NT2/D1 (cell line): ENCODE measurements around the gene CAVIN2.

Experiments used
- DNase-seq: peaks from one replicate; pipeline ENCODE4 v3.0.0-alpha.2; 2011; ENCODE audit warnings: low read depth, low spot score
- H3K27me3 ChIP-seq: 2 replicates; pipeline ENCODE4 v1.6.0; 2011; ENCODE audit warnings: mild to moderate bottlenecking; ENCODE audit not compliant: insufficient read length, insufficient read depth
- H3K36me3 ChIP-seq: 2 replicates; pipeline ENCODE4 v1.6.1; 2011; ENCODE audit warnings: mild to moderate bottlenecking, low read length, mixed read lengths; ENCODE audit not compliant: insufficient read depth, insufficient read length
- H3K4me1 ChIP-seq: 2 replicates; pipeline ENCODE4 v1.5.1; 2011; ENCODE audit not compliant: insufficient read depth, insufficient read length
- H3K4me3 ChIP-seq: 2 replicates; pipeline ENCODE4 v1.5.1; 2011; ENCODE audit warnings: low read depth; ENCODE audit not compliant: insufficient read length
- H3K9ac ChIP-seq: 2 replicates; pipeline ENCODE4 v1.6.0; 2011; ENCODE audit warnings: low read depth; ENCODE audit not compliant: insufficient read length
- H3K9me3 ChIP-seq: 2 replicates; pipeline ENCODE4 v1.5.1; 2011; ENCODE audit warnings: mild to moderate bottlenecking, low read length; ENCODE audit not compliant: insufficient read depth
- SUZ12 ChIP-seq: IDR thresholded peaks from 2 replicates; pipeline ENCODE4 v1.6.1; 2011; ENCODE audit not compliant: insufficient read length, insufficient read depth; ENCODE audit errors: extremely low read depth
- YY1 ChIP-seq: IDR thresholded peaks from 2 replicates; pipeline ENCODE4 v1.6.1; 2011; ENCODE audit not compliant: insufficient read length, insufficient read depth
- ZNF274 ChIP-seq: IDR thresholded peaks from 2 replicates; pipeline ENCODE4 v1.6.1; 2011; ENCODE audit warnings: mild to moderate bottlenecking, low read depth, low read length

The CAVIN2 gene

DNA sequence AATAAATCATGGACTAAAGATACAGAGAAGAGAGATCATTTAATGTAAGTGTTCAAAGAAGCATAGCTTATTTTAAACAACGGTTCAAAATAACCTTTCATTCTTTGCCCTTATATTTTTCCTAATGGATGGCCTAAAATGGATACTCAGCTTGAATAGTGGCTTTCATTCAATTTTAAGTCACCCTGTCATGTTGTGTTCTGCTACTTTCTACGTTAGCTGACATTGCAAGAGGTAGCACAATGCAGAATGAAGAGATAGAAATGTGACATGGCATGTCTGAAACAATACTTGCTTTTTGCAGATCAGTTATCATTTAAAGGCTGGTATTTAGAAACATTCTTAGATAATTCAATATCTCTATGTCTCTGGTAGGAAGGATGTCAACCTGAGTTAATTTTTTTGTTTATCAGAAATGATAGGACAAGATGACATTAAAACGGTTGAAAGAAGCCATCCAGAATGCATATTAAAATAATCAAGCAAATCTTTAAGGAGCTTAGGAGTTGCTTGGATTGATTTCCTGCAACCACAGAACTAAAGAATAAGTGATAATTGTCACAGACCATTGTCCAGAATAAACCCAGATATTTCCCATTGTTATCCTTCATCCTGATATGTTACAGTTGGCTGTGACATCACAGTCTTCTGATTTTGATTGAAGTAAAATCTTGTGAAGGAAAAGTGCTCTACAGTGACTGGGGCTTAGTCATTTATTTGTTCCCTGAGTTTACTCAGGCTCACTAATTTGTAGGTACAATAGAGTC is 41.7 kb upstream of the CAVIN2 start:
- no peaks in the 10 kb centered on the region for H3K36me3 ChIP-seq
- TF ChIP-seq YY1: no peak
- TF ChIP-seq ZNF274: no peak
- no peak for TF ChIP-seq SUZ12
- no peak overlapping the region for H3K9ac ChIP-seq
- no peak overlapping the region for H3K4me3 ChIP-seq
- no peaks in the 10 kb centered on the region for H3K4me1 ChIP-seq
- DNase-seq: no peak
- H3K9me3 ChIP-seq: 0 out of 2 replicates have a peak, but pooled peaks cover 8% of the 10 kb centered on the region
- H3K27me3 ChIP-seq: no peaks in the 10 kb centered on the region

DNA sequence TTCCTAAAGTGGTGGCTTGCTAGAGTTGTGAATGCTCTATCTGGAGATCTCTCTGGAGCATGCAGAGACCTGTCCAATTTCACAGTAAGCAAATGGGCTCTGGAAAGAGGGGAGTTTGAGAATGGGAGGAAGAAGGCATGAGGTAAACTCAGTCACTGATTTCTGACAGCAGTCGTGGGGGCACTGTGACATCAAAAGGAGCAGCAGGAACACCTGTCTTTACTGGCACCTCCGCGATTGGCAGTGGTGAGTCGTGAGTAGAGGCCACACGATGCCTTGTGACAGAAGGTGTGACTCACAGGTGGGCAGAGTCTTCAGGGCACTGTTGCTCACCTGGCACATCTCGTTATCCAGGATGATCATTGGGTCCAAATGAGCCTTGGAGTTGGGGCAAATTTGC is 38.8 kb upstream of the CAVIN2 start:
- no peak for DNase-seq
- H3K4me1 ChIP-seq: no peaks in the 10 kb centered on the region
- no peaks in the 10 kb centered on the region for H3K36me3 ChIP-seq

DNA sequence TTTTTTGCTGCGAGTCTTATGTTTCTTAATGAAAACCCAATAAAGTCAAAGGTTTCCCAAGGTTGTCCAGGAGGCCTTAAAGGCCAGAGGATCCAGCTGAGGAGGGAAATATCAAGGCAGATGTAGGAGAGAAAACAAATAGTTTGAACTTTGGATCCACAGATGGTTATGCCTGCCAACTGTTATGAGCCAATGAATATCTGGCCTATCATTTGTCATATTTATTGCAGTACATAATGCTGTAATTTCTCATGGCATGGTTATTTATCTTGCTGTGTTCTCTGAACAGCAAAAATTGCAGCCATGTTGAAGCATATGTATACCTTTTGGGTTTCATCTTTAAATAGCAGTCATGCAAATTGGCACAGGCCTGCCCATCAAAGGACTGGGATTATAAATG is 38.2 kb upstream of the CAVIN2 start:
- DNase-seq: no peak
- Histone ChIP-seq H3K4me1 (no peaks in the 10 kb centered on the region), H3K9ac (no peak overlapping the region), H3K27me3 (no peaks in the 10 kb centered on the region), H3K4me3 (no peak overlapping the region), H3K36me3 (no peaks in the 10 kb centered on the region), H3K9me3 (no peaks in the 10 kb centered on the region)
- TF ChIP-seq ZNF274: no peak
- TF ChIP-seq YY1: no peak
- no peak for TF ChIP-seq SUZ12

More for the DNA sequence above, 38.8 kb upstream of the CAVIN2 start:
- H3K9ac ChIP-seq: no peak overlapping the region
- no peaks in the 10 kb centered on the region for H3K27me3 ChIP-seq
- no peak for TF ChIP-seq SUZ12
- TF ChIP-seq ZNF274: no peak
- TF ChIP-seq YY1: no peak
- H3K9me3 ChIP-seq: no peaks in the 10 kb centered on the region
- no peak overlapping the region for H3K4me3 ChIP-seq

DNA sequence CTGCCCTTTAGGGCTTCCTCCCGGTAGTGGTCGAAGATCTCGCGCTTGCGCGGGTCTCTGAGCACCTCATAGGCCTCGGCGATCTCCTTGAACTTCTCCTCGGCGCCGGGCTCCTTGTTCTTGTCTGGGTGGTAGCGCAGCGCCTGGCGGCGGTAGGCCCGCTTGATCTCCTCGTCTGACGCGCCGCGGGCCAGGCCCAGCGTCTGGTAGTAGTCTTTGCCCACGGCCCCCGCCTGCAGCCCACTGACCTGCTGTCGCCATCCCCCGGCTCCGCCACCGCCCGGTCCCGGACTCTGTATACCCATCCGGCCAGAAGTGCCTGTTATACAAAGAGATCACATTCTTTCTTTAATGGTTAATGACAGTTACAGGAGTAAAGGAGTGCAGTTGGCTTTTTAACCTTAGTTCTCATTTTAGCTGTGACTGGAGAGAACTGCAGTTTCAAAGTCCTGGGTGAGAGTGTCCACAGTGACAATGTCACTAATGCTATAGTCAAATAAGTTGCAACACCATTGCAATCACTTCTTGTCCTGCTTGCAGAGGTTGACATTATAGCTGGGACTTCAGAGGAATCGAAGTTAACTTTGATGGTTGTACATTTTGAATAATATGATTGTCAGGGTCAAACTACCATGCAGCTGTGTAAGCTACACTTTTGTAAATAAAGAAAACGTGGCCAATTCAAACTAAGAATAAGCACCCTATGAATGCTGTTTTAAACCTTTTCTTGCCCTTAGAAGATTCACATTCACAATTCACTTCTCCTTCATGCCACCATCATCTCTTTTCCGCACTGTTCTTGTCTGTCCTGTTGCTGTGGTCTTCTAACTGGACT is 35.3 kb upstream of the CAVIN2 start:
- H3K9ac ChIP-seq: no peak overlapping the region
- H3K36me3 ChIP-seq: no peaks in the 10 kb centered on the region
- H3K27me3 ChIP-seq: no peaks in the 10 kb centered on the region
- no peaks in the 10 kb centered on the region for H3K9me3 ChIP-seq
- TF ChIP-seq ZNF274 (no peak), YY1 (no peak), SUZ12 (no peak)
- DNase-seq: no peak
- H3K4me3 ChIP-seq: no peak overlapping the region
- no peaks in the 10 kb centered on the region for H3K4me1 ChIP-seq

DNA sequence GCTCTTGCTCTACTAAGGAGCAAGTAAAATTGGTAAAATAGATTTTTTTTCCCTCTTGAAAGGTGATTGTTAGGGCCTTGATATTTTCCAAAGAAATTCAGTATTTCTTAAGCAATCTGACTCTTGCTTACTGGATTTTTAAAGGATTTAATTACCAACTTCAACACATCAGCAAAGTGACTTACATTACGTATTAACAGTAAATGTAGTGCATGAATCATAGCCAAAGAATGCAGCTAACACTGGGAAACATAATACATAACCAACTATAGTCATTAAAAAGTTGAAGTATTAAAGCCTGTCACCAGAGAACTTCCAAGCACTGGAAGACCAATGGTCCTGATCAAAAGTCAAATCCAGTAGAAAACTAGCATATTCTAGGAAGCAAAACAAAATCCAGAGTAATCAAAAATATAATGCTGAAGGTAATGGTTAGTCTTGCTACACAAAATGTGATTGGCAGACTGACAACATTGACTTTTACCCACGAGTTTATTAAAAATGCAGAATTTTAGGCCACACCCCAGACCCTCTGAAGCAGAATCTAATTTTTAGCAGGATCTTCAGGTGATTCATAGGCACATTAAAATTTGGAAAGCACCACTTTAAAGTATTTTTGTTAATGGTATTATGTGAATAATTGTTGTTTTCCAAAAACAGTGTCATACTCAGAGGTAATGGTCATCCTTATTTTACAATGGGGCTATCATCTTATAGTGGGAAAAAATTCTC is 31.8 kb upstream of the CAVIN2 start:
- Histone ChIP-seq H3K36me3 (no peaks in the 10 kb centered on the region), H3K27me3 (no peaks in the 10 kb centered on the region), H3K9ac (no peak overlapping the region), H3K9me3 (no peaks in the 10 kb centered on the region), H3K4me1 (no peaks in the 10 kb centered on the region), H3K4me3 (no peak overlapping the region)
- DNase-seq: no peak
- TF ChIP-seq SUZ12: no peak
- no peak for TF ChIP-seq ZNF274
- TF ChIP-seq YY1: no peak

DNA sequence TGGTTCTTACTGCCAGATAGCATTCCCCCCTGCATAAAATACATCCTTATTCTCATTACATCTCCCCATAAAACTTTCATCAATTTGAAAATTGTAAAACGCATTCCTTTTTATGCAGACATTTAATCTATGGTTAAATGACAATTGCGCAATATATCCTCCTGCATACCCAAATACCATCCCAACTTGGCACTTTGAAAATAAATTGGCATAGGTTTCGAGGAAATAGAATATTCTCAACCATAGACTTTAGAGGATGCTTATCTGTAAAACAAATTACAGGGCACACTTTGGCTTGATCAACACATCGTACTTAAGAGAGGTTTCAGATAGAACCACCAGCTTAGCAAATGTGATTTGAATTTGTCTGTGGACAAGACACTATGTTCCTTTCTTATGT is 31.0 kb upstream of the CAVIN2 start:
- no peaks in the 10 kb centered on the region for H3K27me3 ChIP-seq
- no peak overlapping the region for H3K4me3 ChIP-seq

More for the DNA sequence above, 31.0 kb upstream of the CAVIN2 start:
- Histone ChIP-seq H3K9ac (no peak overlapping the region), H3K36me3 (no peaks in the 10 kb centered on the region), H3K9me3 (no peaks in the 10 kb centered on the region), H3K4me1 (no peaks in the 10 kb centered on the region)
- TF ChIP-seq ZNF274 (no peak), SUZ12 (no peak), YY1 (no peak)
- no peak for DNase-seq
